HEK293 (cell line): ENCODE results near the gene CDO1.
"Not testable (repeated sequence)": the region's sequence is repeated elsewhere in the genome, so short reads cannot be mapped to it uniquely, and the experiment has no call there.

Source experiments
- CTCF ChIA-PET: fragments of 350-600 bp; formaldehyde crosslinking; extraction: SDS; loops from one replicate; lab custom pipeline; 2021; ENCODE audit warnings: antibody characterized with exemption; lab: Yijun Ruan, JAX
- POLR2A ChIA-PET: fragments of 300-600 bp; formaldehyde crosslinking; extraction: SDS; loops from one replicate; lab custom pipeline; 2020; ENCODE audit warnings: antibody characterized with exemption, inconsistent platforms; lab: Yijun Ruan, JAX
- H3K27ac ChIP-seq: fragments of 200-500 bp; sonication (Bioruptor generic); 2 replicates; pipeline ENCODE4 v1.5.1; 2014; ENCODE audit warnings: low read depth, low read length, control low read depth, inconsistent platforms; ENCODE audit errors: extremely low read depth
- H3K36me3 ChIP-seq, 2 experiments: fragments of 200-500 bp in 1 of 2; sonication (Bioruptor generic) in 1 of 2; 1 replicate in 1 of 2; 2 replicates in 1 of 2; pipeline ENCODE4 v1.5.1; 2014 to 2017; ENCODE audit warnings: inconsistent platforms in 2 of 2, low read length in 2 of 2; ENCODE audit not compliant: control insufficient read depth in 2 of 2, insufficient read depth in 1 of 2
- H3K4me1 ChIP-seq: fragments of 200-500 bp; sonication (Bioruptor generic); 2 replicates; pipeline ENCODE4 v1.5.1; 2014; ENCODE audit warnings: mild to moderate bottlenecking, low read length, inconsistent platforms; ENCODE audit not compliant: control insufficient read depth, insufficient read depth
- H3K4me3 ChIP-seq: 2 replicates; pipeline ENCODE4 v1.5.1; 2011; ENCODE audit warnings: low read depth, mild to moderate bottlenecking, control low read depth, low read length, moderate library complexity
- H3K9me3 ChIP-seq: fragments of 200-500 bp; sonication (Bioruptor generic); 2 replicates; pipeline ENCODE4 v1.5.1; 2014; ENCODE audit warnings: low read depth, low read length, inconsistent platforms; ENCODE audit not compliant: control insufficient read depth, insufficient read depth
- GLI4 ChIP-seq: fragments of 450-650 bp; formaldehyde crosslinking; IDR thresholded peaks from 2 replicates; pipeline ENCODE4 v1.5.1; 2016; ENCODE audit warnings: missing biosample characterization, missing genetic modification characterization
- WT1 ChIP-seq: fragments of 450-650 bp; formaldehyde crosslinking; IDR thresholded peaks from 2 replicates; pipeline ENCODE4 v1.5.1; 2016; ENCODE audit warnings: missing biosample characterization, missing genetic modification characterization
- ZNF184 ChIP-seq: fragments of 450-650 bp; IDR thresholded peaks from 2 replicates; pipeline ENCODE4 v1.5.1; 2018; ENCODE audit warnings: missing biosample characterization, mild to moderate bottlenecking, missing genetic modification characterization
- ZNF404 ChIP-seq: fragments of 450-650 bp; formaldehyde crosslinking; IDR thresholded peaks from 2 replicates; pipeline ENCODE4 v1.5.1; 2017; ENCODE audit warnings: missing biosample characterization, missing genetic modification characterization
- ZNF529 ChIP-seq: fragments of 450-650 bp; formaldehyde crosslinking; IDR thresholded peaks from 2 replicates; pipeline ENCODE4 v1.5.1; 2017; ENCODE audit warnings: missing genetic modification characterization, missing biosample characterization; ENCODE audit not compliant: insufficient replicate concordance
- ZNF558 ChIP-seq: fragments of 450-650 bp; formaldehyde crosslinking; IDR thresholded peaks from 2 replicates; pipeline ENCODE4 v1.5.1; 2016; ENCODE audit warnings: missing biosample characterization, missing genetic modification characterization
- ZNF585B ChIP-seq: fragments of 450-650 bp; formaldehyde crosslinking; IDR thresholded peaks from 2 replicates; pipeline ENCODE4 v1.5.1; 2016; ENCODE audit warnings: missing biosample characterization, missing genetic modification characterization
- ZNF791 ChIP-seq: fragments of 450-650 bp; formaldehyde crosslinking; IDR thresholded peaks from 2 replicates; pipeline ENCODE4 v1.5.1; 2016; ENCODE audit warnings: missing biosample characterization, missing genetic modification characterization
- TF ChIP-seq, protein P1 (sequence below): fragments of 450-650 bp; formaldehyde crosslinking; conservative IDR thresholded peaks from 2 replicates; pipeline ENCODE4 v1.5.1; 2016; ENCODE audit warnings: low read depth, missing biosample characterization, missing genetic modification characterization
- TF ChIP-seq, protein P2 (sequence below): fragments of 450-650 bp; formaldehyde crosslinking; IDR thresholded peaks from 2 replicates; pipeline ENCODE4 v1.5.1; 2017; ENCODE audit warnings: missing biosample characterization, missing genetic modification characterization
- TF ChIP-seq, protein P3 (sequence below): fragments of 450-650 bp; formaldehyde crosslinking; IDR thresholded peaks from 2 replicates; pipeline ENCODE4 v1.5.1; 2016; ENCODE audit warnings: missing biosample characterization, missing genetic modification characterization, borderline replicate concordance
- TF ChIP-seq, protein P4 (sequence below): fragments of 450-650 bp; formaldehyde crosslinking; IDR thresholded peaks from 2 replicates; pipeline ENCODE4 v1.5.1; 2016; ENCODE audit warnings: missing biosample characterization, missing genetic modification characterization, borderline replicate concordance
- TF ChIP-seq, protein P5 (sequence below): fragments of 450-650 bp; formaldehyde crosslinking; IDR thresholded peaks from 2 replicates; pipeline ENCODE4 v1.5.1; 2016; ENCODE audit warnings: missing biosample characterization, missing genetic modification characterization

The CDO1 gene

DNA sequence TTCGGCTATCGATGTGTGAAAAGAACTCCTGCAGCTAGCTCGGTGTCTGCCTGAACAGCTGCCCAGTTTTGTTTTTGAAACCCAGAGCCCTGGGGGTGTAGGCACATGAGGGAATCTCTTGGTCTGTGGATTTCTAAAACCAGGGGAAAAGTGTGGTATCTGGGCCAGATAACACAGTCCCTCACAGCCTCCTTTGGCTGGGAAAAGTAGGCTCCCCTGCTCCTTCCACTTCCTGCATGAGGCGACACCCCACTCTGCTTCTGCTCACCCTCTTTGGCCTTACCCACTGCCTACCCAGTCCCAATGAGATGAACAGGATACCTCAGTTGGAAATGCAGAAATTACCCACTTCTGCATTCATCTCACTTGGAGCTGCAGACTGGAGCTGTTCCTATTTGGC lies 9.5 kb upstream of the CDO1 start:
- H3K36me3 ChIP-seq = peaks cover 20 to 28% of the 10 kb centered on the region in 2 experiments
- POLR2A ChIA-PET = no interaction called here
- no peak overlapping the region for H3K4me3 ChIP-seq
- CTCF ChIA-PET = interaction anchor here (0.7 to 1.0 kb wide), 2 partner anchors 16 to 190 kb away, joined by 3 to 4 read pairs; no protein-coding TSS in a partner anchor
- no peak overlapping the region for H3K27ac ChIP-seq
- no peaks in the 10 kb centered on the region for H3K4me1 ChIP-seq
- H3K9me3 ChIP-seq = no peaks in the 10 kb centered on the region
- TF ChIP-seq ZNF404 (tag by site-specific recombination) (no peak), ZNF791 (no peak)

DNA sequence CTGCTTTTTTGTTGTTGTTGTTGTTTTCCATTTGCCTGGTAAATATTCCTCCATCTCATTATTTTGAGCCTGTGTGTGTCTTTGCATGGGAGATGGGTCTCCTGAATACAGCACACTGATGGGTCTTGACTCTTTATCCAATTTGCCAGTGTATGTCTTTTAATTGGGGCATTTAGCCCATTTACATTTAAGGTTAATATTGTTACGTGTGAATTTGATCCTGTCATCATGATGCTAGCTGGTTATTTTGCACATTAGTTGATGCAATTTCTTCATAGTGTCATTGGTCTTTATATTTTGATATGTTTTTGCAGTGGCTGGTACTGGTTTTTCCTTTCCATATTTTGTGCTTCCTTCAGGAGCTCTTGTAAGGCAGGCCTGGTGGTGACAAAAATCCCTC lies 8.5 kb upstream of the CDO1 start:
- H3K27ac ChIP-seq, H3K9me3 ChIP-seq, H3K4me3 ChIP-seq, H3K4me1 ChIP-seq, POLR2A ChIA-PET, CTCF ChIA-PET: not testable (repeated sequence)
- H3K36me3 ChIP-seq = peaks cover 15 to 20% of the 10 kb centered on the region in 2 experiments
- TF ChIP-seq ZNF558 (tag by site-specific recombination) (peak; percentile 67), ZNF529 (tag by site-specific recombination) (peak; percentile 64)

DNA sequence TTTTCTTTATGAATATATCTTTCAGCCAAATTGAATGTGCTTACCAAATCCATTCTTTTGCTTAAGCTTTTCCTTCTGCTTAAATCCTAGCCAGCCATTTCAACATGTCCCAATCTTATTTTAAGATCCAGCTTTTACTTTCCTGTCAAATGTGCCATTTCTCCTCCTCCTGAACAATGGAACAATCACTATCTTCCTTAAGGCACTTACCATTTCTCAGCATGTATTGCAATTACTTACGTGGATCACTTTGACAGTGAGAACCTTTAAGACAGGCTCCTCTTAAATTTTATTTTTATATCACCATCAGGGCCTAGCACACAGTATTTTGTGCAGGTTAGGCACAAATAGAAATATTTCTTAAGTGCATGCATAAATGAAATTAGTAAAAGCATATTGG lies 4.4 kb upstream of the CDO1 start:
- H3K36me3 ChIP-seq = no peaks in the 10 kb centered on the region
- POLR2A ChIA-PET = no interaction called here
- CTCF ChIA-PET = interaction anchor here (0.9 to 2.6 kb wide), 2 partner anchors 10 to 186 kb away, joined by 3 to 6 read pairs; no protein-coding TSS in a partner anchor
- no peak overlapping the region for H3K4me3 ChIP-seq
- H3K27ac ChIP-seq = no peak overlapping the region
- H3K9me3 ChIP-seq = no peaks in the 10 kb centered on the region
- H3K4me1 ChIP-seq = no peaks in the 10 kb centered on the region
- TF ChIP-seq GLI4 (tag by site-specific recombination) (no peak), WT1 (tag by site-specific recombination) (no peak), ZNF184 (tag by site-specific recombination) (no peak), ZNF585B (tag by site-specific recombination) (no peak)
- TF ChIP-seq, protein P1, sequence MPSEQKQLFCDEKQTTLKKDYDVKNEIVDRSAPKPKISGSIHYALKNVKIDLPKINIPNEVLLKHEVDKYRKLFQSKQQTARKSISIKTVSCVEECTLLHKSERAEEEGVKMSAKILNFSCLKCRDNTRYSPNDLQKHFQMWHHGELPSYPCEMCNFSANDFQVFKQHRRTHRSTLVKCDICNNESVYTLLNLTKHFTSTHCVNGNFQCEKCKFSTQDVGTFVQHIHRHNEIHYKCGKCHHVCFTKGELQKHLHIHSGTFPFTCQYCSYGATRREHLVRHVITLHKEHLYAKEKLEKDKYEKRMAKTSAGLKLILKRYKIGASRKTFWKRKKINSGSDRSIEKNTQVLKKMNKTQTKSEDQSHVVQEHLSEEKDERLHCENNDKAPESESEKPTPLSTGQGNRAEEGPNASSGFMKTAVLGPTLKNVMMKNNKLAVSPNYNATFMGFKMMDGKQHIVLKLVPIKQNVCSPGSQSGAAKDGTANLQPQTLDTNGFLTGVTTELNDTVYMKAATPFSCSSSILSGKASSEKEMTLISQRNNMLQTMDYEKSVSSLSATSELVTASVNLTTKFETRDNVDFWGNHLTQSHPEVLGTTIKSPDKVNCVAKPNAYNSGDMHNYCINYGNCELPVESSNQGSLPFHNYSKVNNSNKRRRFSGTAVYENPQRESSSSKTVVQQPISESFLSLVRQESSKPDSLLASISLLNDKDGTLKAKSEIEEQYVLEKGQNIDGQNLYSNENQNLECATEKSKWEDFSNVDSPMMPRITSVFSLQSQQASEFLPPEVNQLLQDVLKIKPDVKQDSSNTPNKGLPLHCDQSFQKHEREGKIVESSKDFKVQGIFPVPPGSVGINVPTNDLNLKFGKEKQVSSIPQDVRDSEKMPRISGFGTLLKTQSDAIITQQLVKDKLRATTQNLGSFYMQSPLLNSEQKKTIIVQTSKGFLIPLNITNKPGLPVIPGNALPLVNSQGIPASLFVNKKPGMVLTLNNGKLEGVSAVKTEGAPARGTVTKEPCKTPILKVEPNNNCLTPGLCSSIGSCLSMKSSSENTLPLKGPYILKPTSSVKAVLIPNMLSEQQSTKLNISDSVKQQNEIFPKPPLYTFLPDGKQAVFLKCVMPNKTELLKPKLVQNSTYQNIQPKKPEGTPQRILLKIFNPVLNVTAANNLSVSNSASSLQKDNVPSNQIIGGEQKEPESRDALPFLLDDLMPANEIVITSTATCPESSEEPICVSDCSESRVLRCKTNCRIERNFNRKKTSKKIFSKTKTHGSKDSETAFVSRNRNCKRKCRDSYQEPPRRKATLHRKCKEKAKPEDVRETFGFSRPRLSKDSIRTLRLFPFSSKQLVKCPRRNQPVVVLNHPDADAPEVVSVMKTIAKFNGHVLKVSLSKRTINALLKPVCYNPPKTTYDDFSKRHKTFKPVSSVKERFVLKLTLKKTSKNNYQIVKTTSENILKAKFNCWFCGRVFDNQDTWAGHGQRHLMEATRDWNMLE (tag by site-specific recombination) = no peak
- TF ChIP-seq, protein P2, sequence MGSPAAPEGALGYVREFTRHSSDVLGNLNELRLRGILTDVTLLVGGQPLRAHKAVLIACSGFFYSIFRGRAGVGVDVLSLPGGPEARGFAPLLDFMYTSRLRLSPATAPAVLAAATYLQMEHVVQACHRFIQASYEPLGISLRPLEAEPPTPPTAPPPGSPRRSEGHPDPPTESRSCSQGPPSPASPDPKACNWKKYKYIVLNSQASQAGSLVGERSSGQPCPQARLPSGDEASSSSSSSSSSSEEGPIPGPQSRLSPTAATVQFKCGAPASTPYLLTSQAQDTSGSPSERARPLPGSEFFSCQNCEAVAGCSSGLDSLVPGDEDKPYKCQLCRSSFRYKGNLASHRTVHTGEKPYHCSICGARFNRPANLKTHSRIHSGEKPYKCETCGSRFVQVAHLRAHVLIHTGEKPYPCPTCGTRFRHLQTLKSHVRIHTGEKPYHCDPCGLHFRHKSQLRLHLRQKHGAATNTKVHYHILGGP (tag by site-specific recombination) = no peak
- TF ChIP-seq, protein P3, sequence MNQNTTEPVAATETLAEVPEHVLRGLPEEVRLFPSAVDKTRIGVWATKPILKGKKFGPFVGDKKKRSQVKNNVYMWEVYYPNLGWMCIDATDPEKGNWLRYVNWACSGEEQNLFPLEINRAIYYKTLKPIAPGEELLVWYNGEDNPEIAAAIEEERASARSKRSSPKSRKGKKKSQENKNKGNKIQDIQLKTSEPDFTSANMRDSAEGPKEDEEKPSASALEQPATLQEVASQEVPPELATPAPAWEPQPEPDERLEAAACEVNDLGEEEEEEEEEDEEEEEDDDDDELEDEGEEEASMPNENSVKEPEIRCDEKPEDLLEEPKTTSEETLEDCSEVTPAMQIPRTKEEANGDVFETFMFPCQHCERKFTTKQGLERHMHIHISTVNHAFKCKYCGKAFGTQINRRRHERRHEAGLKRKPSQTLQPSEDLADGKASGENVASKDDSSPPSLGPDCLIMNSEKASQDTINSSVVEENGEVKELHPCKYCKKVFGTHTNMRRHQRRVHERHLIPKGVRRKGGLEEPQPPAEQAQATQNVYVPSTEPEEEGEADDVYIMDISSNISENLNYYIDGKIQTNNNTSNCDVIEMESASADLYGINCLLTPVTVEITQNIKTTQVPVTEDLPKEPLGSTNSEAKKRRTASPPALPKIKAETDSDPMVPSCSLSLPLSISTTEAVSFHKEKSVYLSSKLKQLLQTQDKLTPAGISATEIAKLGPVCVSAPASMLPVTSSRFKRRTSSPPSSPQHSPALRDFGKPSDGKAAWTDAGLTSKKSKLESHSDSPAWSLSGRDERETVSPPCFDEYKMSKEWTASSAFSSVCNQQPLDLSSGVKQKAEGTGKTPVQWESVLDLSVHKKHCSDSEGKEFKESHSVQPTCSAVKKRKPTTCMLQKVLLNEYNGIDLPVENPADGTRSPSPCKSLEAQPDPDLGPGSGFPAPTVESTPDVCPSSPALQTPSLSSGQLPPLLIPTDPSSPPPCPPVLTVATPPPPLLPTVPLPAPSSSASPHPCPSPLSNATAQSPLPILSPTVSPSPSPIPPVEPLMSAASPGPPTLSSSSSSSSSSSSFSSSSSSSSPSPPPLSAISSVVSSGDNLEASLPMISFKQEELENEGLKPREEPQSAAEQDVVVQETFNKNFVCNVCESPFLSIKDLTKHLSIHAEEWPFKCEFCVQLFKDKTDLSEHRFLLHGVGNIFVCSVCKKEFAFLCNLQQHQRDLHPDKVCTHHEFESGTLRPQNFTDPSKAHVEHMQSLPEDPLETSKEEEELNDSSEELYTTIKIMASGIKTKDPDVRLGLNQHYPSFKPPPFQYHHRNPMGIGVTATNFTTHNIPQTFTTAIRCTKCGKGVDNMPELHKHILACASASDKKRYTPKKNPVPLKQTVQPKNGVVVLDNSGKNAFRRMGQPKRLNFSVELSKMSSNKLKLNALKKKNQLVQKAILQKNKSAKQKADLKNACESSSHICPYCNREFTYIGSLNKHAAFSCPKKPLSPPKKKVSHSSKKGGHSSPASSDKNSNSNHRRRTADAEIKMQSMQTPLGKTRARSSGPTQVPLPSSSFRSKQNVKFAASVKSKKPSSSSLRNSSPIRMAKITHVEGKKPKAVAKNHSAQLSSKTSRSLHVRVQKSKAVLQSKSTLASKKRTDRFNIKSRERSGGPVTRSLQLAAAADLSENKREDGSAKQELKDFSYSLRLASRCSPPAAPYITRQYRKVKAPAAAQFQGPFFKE (tag by site-specific recombination) = no peak
- TF ChIP-seq, protein P4, sequence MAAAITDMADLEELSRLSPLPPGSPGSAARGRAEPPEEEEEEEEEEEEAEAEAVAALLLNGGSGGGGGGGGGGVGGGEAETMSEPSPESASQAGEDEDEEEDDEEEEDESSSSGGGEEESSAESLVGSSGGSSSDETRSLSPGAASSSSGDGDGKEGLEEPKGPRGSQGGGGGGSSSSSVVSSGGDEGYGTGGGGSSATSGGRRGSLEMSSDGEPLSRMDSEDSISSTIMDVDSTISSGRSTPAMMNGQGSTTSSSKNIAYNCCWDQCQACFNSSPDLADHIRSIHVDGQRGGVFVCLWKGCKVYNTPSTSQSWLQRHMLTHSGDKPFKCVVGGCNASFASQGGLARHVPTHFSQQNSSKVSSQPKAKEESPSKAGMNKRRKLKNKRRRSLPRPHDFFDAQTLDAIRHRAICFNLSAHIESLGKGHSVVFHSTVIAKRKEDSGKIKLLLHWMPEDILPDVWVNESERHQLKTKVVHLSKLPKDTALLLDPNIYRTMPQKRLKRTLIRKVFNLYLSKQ (tag by site-specific recombination) = no peak
- TF ChIP-seq, protein P5, sequence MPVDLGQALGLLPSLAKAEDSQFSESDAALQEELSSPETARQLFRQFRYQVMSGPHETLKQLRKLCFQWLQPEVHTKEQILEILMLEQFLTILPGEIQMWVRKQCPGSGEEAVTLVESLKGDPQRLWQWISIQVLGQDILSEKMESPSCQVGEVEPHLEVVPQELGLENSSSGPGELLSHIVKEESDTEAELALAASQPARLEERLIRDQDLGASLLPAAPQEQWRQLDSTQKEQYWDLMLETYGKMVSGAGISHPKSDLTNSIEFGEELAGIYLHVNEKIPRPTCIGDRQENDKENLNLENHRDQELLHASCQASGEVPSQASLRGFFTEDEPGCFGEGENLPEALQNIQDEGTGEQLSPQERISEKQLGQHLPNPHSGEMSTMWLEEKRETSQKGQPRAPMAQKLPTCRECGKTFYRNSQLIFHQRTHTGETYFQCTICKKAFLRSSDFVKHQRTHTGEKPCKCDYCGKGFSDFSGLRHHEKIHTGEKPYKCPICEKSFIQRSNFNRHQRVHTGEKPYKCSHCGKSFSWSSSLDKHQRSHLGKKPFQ (tag by site-specific recombination) = no peak
